Adrenal gland (tissue), 5 donors: Measurements from ENCODE around the gene S100A10.

Experiments used
- CTCF ChIP-seq, 6 experiments: fragments of 450-650 bp in 4 of 6; fragments of 200-600 bp in 2 of 6; sonication (generic) in 1 of 6; IDR thresholded peaks; 1 replicate in 5 of 6; 2 replicates in 1 of 6; pipeline versions ENCODE4 v1.5.1 to v1.8.0; 2016 to 2021; ENCODE audit warnings: antibody characterized with exemption in 6 of 6, mild to moderate bottlenecking in 2 of 6, moderate library complexity in 1 of 6
- POLR2A ChIP-seq, 2 donors: fragments of 450-650 bp; IDR thresholded peaks; one replicate each; pipeline ENCODE4 v1.6.1; 2017; ENCODE audit warnings: antibody characterized with exemption in 2 of 2, mild to moderate bottlenecking in 2 of 2, moderate library complexity in 1 of 2
- donor health status: DM: no; HTN: no; CAD: no.

DNA sequence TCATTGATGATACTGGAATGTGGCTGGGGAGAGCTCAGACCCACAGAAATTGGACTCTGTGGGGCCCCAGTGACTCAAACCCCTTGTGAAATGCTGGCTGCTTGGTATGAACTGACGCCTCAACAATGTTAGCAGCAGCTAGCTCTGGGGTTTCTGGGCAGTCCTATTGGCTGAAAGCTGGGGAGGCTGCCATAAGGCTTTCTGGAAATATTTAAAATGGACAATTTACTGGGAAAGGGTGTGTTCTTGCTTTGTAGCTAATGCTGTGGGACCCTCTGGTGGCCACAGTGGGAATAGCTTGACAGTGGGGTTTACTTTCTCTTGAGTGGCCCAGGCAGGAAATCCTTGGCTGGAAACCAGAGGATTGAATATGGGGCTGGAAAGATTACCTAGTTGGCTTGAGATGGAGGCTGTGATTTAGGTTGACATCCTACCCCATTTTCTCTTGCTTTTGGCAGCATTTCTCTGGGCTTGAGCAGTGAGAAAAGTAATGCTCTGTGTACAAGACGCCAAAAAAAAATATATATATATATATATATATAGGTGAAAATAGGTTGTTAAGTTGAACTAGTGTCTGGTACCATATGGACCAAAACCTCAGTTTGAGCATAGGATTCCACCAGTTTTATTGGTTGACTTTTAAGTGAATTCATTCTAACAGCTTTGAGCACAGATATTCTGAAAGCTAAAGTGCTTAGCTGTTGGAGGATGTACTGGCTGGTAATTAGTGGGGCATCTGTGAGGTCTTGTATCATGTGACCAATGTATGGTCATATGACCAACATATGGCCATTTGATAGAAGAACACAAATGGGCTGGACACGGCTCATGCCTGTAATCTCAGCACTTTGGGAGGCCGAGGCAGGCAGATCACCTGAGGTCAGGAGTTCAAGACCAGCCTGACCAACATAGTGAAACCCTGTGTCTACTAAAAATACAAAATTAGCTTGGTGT, 8.2 kb upstream of the S100A10 start:
- TF ChIP-seq CTCF (IDR thresholded peaks at IDR 0.05), result peak; percentile 92 to 96 (median 93)
- TF ChIP-seq POLR2A (IDR thresholded peaks at IDR 0.05), result no peak
